NT2/D1 (cell line): Measurements from ENCODE around the gene REC114.

Source experiments
- SUZ12 ChIP-seq: IDR thresholded peaks from 2 replicates; pipeline ENCODE4 v1.6.1; 2011; ENCODE audit not compliant: insufficient read length, insufficient read depth; ENCODE audit errors: extremely low read depth
- YY1 ChIP-seq: IDR thresholded peaks from 2 replicates; pipeline ENCODE4 v1.6.1; 2011; ENCODE audit not compliant: insufficient read length, insufficient read depth
- ZNF274 ChIP-seq: IDR thresholded peaks from 2 replicates; pipeline ENCODE4 v1.6.1; 2011; ENCODE audit warnings: mild to moderate bottlenecking, low read depth, low read length

GRCh38 chr15:73474785-73475184 lies 31.8 kb downstream of the REC114 start:
- TF ChIP-seq SUZ12 (no peak), ZNF274 (no peak), YY1 (no peak)
